Measurements from ENCODE around the gene AADAT. TPM values are rescaled to one million over a fixed set of nuclear protein-coding genes. Genes with fewer than 3 reads are reported as not detected.

Gene AADAT
- total and polyA plus RNA-seq, 4 donors: 3.8 to 16.1 (median 12.4) TPM

DNA sequence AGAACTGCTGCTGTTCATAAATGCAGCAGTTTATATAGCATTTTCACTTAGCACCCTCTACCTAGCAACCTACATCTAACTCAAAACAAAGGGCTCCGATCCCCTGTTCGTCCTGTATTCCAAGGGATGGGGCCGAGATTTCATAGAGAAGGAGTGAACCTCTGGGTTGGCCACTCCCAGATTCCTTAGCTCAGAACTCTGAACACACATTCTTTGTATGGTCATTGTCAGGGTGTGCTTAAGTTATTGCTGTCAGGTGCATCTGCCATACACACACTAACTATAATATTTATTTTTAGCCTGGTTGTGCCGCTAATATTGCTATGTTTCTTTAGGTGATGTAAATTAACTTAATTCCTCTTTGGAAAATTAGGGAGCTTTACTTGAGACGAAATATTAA, 47.7 kb upstream of the AADAT start:
- no peak overlapping the region for H3K9ac ChIP-seq (ENCODE audit: low read depth in 1 of 2, low read length in 2 of 2)
- no peak for DNase-seq (ENCODE audit: low spot score)
- H3K27me3 ChIP-seq (ENCODE audit: control insufficient read depth in 4 of 4, insufficient read depth in 4 of 4, low read length in 3 of 4): no peaks in the 10 kb centered on the region
- no peak overlapping the region for H3K27ac ChIP-seq (ENCODE audit: low read depth in 1 of 2, low read length in 2 of 2)
- no peak overlapping the region for H3K4me3 ChIP-seq (ENCODE audit: low read depth in 1 of 3, low read length in 3 of 3)
- peaks cover 0 to 14% (median 4%) of the 10 kb centered on the region in 4 donors for H3K9me3 ChIP-seq (ENCODE audit: control insufficient read depth in 4 of 4, low read length in 3 of 4)
- TF ChIP-seq, protein P1, sequence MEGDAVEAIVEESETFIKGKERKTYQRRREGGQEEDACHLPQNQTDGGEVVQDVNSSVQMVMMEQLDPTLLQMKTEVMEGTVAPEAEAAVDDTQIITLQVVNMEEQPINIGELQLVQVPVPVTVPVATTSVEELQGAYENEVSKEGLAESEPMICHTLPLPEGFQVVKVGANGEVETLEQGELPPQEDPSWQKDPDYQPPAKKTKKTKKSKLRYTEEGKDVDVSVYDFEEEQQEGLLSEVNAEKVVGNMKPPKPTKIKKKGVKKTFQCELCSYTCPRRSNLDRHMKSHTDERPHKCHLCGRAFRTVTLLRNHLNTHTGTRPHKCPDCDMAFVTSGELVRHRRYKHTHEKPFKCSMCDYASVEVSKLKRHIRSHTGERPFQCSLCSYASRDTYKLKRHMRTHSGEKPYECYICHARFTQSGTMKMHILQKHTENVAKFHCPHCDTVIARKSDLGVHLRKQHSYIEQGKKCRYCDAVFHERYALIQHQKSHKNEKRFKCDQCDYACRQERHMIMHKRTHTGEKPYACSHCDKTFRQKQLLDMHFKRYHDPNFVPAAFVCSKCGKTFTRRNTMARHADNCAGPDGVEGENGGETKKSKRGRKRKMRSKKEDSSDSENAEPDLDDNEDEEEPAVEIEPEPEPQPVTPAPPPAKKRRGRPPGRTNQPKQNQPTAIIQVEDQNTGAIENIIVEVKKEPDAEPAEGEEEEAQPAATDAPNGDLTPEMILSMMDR (IDR thresholded peaks at IDR 0.05; ENCODE audit: low read depth, low read length, missing input control): no peak
- TF ChIP-seq GABPA (IDR thresholded peaks at IDR 0.05 in 1 of 2, conservative IDR thresholded peaks at IDR 0.05 in 1 of 2) (no peak), RAD21 (IDR thresholded peaks at IDR 0.05) (no peak)
- H3K36me3 ChIP-seq (ENCODE audit: control insufficient read depth in 4 of 4, insufficient read depth in 3 of 4, low read depth in 1 of 4, low read length in 3 of 4): no peaks in the 10 kb centered on the region
- H3K4me1 ChIP-seq (ENCODE audit: control insufficient read depth in 4 of 4, insufficient read depth in 4 of 4, low read length in 3 of 4): no peaks in the 10 kb centered on the region
- 72% methylated on average over 5 of the region's 5 CpGs for WGBS

GRCh38 chr4:170134821-170135220, 45.1 kb upstream of the AADAT start:
- Histone ChIP-seq H3K27ac (ENCODE audit: low read depth in 1 of 2, low read length in 2 of 2) (no peak overlapping the region), H3K27me3 (ENCODE audit: control insufficient read depth in 4 of 4, insufficient read depth in 4 of 4, low read length in 3 of 4) (no peaks in the 10 kb centered on the region), H3K9me3 (ENCODE audit: control insufficient read depth in 4 of 4, low read length in 3 of 4) (peaks cover 1 to 21% (median 5%) of the 10 kb centered on the region in 4 donors), H3K9ac (ENCODE audit: low read depth in 1 of 2, low read length in 2 of 2) (no peak overlapping the region), H3K36me3 (ENCODE audit: control insufficient read depth in 4 of 4, insufficient read depth in 3 of 4, low read depth in 1 of 4, low read length in 3 of 4) (no peaks in the 10 kb centered on the region), H3K4me3 (ENCODE audit: low read depth in 1 of 3, low read length in 3 of 3) (no peak overlapping the region), H3K4me1 (ENCODE audit: control insufficient read depth in 4 of 4, insufficient read depth in 4 of 4, low read length in 3 of 4) (no peaks in the 10 kb centered on the region)
- TF ChIP-seq FOXA2 (IDR thresholded peaks at IDR 0.05) (no peak), TAF1 (conservative IDR thresholded peaks at IDR 0.05) (no peak), FOXA1 (IDR thresholded peaks at IDR 0.05) (no peak), REST (IDR thresholded peaks at IDR 0.05) (no peak), RAD21 (IDR thresholded peaks at IDR 0.05) (no peak), GABPA (IDR thresholded peaks at IDR 0.05 in 1 of 2, conservative IDR thresholded peaks at IDR 0.05 in 1 of 2) (no peak), YY1 (IDR thresholded peaks at IDR 0.05) (no peak), RXRA (IDR thresholded peaks at IDR 0.05) (no peak), JUND (IDR thresholded peaks at IDR 0.05) (no peak), NR2F2 (IDR thresholded peaks at IDR 0.05) (no peak), HNF4A (conservative IDR thresholded peaks at IDR 0.05) (no peak), HNF4G (IDR thresholded peaks at IDR 0.05) (no peak)
- TF ChIP-seq, protein P2, sequence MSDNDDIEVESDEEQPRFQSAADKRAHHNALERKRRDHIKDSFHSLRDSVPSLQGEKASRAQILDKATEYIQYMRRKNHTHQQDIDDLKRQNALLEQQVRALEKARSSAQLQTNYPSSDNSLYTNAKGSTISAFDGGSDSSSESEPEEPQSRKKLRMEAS (IDR thresholded peaks at IDR 0.05): no peak
- TF ChIP-seq, protein P3, sequence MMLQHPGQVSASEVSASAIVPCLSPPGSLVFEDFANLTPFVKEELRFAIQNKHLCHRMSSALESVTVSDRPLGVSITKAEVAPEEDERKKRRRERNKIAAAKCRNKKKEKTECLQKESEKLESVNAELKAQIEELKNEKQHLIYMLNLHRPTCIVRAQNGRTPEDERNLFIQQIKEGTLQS (IDR thresholded peaks at IDR 0.05): no peak
- WGBS: 89% methylated on average over 2 of the region's 2 CpGs
- no peak for DNase-seq (ENCODE audit: low spot score)

Data from liver (tissue), 9 donors.